ENCODE data around the gene NBPF14.
"Not testable (repeated sequence)": the region's sequence is repeated elsewhere in the genome, so short reads cannot be mapped to it uniquely, and the experiment has no call there.

Gene NBPF14, protein sequence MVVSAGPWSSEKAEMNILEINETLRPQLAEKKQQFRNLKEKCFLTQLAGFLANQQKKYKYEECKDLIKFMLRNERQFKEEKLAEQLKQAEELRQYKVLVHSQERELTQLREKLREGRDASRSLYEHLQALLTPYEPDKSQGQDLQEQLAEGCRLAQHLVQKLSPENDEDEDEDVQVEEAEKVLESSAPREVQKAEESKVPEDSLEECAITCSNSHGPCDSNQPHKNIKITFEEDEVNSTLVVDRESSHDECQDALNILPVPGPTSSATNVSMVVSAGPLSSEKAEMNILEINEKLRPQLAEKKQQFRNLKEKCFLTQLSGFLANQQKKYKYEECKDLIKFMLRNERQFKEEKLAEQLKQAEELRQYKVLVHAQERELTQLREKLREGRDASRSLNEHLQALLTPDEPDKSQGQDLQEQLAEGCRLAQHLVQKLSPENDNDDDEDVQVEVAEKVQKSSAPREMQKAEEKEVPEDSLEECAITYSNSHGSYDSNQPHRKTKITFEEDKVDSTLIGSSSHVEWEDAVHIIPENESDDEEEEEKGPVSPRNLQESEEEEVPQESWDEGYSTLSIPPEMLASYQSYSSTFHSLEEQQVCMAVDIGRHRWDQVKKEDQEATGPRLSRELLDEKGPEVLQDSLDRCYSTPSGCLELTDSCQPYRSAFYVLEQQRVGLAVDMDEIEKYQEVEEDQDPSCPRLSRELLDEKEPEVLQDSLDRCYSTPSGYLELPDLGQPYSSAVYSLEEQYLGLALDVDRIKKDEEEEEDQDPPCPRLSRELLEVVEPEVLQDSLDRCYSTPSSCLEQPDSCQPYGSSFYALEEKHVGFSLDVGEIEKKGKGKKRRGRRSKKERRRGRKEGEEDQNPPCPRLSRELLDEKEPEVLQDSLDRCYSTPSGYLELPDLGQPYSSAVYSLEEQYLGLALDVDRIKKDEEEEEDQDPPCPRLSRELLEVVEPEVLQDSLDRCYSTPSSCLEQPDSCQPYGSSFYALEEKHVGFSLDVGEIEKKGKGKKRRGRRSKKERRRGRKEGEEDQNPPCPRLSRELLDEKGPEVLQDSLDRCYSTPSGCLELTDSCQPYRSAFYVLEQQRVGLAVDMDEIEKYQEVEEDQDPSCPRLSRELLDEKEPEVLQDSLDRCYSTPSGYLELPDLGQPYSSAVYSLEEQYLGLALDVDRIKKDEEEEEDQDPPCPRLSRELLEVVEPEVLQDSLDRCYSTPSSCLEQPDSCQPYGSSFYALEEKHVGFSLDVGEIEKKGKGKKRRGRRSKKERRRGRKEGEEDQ (N-terminal part only)

DNA sequence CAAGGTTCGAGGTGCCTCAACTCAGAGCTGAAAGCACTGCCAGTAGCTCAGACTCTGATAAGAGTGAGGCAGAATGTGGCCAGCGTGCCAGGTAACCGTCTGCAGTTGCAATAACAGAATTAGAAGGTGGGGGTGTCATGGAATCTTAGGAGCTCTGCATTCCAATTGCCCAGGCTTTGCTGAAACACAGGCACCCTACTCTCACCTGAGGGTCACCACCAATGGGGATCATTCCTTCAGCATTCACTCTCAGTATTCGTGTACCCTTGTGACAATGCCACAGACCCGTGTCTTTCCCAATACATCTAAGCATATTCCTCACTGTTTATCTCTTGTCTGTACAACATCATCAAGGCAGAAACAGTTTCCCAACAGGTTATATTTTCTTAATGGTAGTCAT is at the start of gene NBPF14:
Gene NBPF14, minus strand, starts transcription at position 101 of the 400 bp plus-strand sequence. CDS start 294 bp downstream, outside the sequence.
- not testable (repeated sequence) for DNase-seq (ENCODE audit: low read depth in 2 of 2, low spot score in 1 of 2)

GRCh38 chr1:148625451-148625850 is 29.6 kb upstream of the NBPF14 start:
- DNase-seq (ENCODE audit: low read depth in 2 of 2, low spot score in 1 of 2): not testable (repeated sequence)

GRCh38 chr1:148618216-148618615 is 22.4 kb upstream of the NBPF14 start:
- DNase-seq (ENCODE audit: low read depth in 2 of 2, low spot score in 1 of 2): not testable (repeated sequence)

DNA sequence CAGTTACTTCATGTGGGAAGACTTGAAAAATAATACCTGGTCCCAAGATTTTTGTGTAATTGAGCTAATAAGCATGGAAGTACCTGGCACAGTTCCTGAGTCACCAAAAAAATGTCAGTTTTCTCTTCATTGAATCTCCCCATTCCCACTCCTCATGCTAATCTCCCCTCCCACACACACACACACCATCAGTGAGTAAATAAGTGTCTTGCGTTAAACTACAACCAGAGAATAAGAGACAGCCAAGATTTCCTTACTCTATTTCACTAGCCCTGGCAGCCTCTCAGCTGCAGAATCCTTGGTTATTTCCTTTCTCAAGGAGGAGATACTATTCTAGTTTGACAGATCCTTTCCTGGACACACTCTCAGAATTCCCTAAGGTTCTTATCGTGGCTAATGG is 9.5 kb upstream of the NBPF14 start:
- DNase-seq (ENCODE audit: low read depth in 2 of 2, low spot score in 1 of 2): not testable (repeated sequence)

DNA sequence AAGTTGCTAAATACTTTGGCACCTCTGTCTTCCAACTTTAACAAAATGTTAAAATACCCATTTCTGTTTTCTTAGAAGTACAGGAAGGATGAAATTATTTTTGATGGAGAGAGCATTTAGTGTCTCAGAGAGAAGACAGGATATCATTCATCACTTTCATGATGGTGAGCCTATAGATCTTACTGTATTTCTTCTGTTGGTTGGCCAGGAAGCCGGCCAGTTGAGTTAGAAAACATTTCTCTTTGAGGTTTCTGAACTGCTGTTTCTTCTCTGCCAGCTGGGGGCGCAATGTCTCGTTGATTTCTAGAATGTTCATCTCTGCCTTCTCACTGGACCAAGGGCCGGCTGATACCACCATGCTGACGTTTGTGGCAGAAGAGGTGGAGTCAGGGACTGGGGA is 451 bp downstream of the NBPF14 start:
- not testable (repeated sequence) for DNase-seq (ENCODE audit: low read depth in 2 of 2, low spot score in 1 of 2)

DNA sequence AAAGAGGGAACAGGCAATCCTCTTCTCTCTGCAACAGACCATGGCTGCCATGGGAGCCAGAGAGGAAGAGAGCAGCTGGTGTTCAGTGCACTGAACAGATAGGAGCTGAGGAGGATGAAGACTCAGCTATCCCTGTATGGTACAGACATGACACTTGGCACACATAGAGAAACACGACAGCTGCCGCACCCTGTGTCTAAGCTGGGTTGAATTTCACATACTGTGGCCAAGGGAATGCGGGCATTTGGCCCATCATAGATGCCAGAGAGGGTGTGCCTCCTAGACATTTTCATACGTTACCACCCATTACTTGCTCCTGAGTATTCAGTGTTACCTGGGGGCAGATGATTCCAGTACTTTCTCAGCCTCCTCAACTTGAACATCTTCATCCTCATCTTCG is 4.7 kb downstream of the NBPF14 start:
- not testable (repeated sequence) for DNase-seq (ENCODE audit: low read depth in 2 of 2, low spot score in 1 of 2)

DNA sequence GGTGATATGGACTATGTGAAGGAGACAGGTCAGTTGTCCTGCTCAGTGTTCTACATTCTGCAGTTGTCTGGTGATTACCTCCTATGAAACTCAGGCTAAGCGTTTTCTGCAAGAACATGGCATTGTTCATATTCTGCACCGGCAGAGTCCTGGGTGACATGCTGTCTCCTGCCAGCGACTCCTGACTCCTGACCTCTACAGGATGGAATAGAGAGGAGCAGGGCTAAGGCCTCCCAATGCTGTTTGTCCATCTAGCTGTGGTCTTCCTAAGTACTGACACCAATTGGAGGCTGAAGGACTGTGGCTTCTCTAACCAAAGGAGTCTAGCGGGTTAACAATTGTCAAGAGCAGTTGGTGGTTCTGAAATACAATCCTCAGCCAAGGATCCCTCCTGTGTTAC is 63.7 kb downstream of the NBPF14 start:
- not testable (repeated sequence) for DNase-seq (ENCODE audit: low read depth in 2 of 2, low spot score in 1 of 2)

GRCh38 chr1:148529101-148529567 is 66.7 kb downstream of the NBPF14 start:
- DNase-seq (ENCODE audit: low read depth in 2 of 2, low spot score in 1 of 2): peak; percentile 33 to 34

DNA sequence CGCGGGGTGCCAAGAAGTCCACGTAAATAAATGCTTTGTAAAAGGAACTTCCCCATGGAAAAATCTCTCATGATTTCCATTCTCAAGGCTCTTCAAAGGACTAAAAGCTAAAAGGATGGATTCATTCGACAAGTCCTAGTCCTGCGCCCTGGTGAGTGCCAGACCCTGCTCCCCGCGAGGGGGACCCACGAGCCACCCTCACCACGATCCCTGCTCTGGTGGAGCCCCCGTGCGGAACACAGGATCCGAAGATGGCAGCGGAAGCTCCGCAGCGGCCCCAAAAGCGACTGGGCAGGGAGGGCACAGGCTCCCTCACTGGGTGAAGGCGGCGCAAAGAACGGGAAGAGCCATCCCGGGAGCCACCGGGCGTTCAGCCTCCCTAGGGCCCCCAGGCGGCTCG is 67.2 kb downstream of the NBPF14 start:
- DNase-seq (ENCODE audit: low read depth in 2 of 2, low spot score in 1 of 2): not testable (repeated sequence)

- not testable (repeated sequence) for DNase-seq (ENCODE audit: low read depth in 2 of 2, low spot score in 1 of 2)
These were observed 69.2 kb downstream of the NBPF14 start for GRCh38 chr1:148526587-148526986.

- DNase-seq (ENCODE audit: low read depth in 2 of 2, low spot score in 1 of 2): not testable (repeated sequence)
These were observed 72.3 kb downstream of the NBPF14 start for GRCh38 chr1:148523205-148524144.

- peak; percentile 71 to 84 for DNase-seq (ENCODE audit: low read depth in 2 of 2, low spot score in 1 of 2)
These were observed 73.1 kb downstream of the NBPF14 start for GRCh38 chr1:148522561-148523204.

GRCh38 chr1:148522072-148522471 is 73.7 kb downstream of the NBPF14 start:
- peak; percentile 57 to 73 for DNase-seq (ENCODE audit: low read depth in 2 of 2, low spot score in 1 of 2)

DNA sequence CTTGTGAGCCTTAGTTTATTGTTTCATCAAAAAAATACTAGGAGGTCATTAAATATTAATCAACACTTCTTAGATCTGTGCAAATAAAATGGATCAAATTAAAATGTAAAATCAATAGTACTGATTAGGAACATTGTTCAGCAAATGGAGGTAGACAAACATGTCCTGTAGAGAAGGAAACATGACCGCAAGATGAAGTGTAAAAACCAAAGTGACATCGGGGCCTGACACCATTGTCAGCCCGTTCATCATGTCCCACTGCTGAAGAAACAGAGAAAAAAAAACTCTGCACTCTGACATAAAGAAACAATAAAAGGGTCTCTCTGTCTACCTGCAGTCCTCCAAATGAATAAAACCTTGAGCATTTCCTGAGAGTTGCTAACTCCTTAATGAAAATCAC is 81.5 kb downstream of the NBPF14 start:
- not testable (repeated sequence) for DNase-seq (ENCODE audit: low read depth in 2 of 2, low spot score in 1 of 2)

GRCh38 chr1:148512571-148513184 is 83.1 kb downstream of the NBPF14 start:
- DNase-seq (ENCODE audit: low read depth in 2 of 2, low spot score in 1 of 2): not testable (repeated sequence)

DNA sequence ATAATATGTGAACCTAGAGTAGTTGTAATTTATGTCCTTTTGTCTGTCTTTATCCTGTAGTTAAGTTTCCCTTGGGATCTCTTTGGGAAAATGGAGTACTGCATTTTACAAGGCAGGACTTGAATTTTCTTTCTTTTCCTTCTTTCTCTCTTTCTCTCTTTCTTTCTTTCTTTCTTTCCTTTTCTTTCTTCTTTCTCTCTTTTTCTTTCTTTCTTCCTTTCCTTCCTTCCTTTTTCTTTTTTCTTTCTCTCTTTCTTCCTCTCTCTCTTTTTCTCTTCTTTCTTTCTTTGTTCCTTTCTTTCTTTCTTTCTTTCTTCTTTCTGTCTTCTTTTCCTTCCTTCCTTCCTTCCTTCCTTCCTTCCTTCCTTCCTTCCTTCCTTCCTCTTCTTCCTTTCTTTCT is 101.9 kb downstream of the NBPF14 start:
- not testable (repeated sequence) for DNase-seq (ENCODE audit: low read depth in 2 of 2, low spot score in 1 of 2)

- DNase-seq (ENCODE audit: low read depth in 2 of 2, low spot score in 1 of 2): not testable (repeated sequence)
These were observed 112.8 kb downstream of the NBPF14 start, which contains the start of gene PPIAL4G for GRCh38 chr1:148483029-148483428. PPIAL4G (minus strand) TSS chr1:148483302; CDS start chr1:148483252, 50 bp downstream.
